Ureter (tissue), 1 donor: Measurements from ENCODE around the gene HEMGN. TPM values are rescaled to one million over a fixed set of nuclear protein-coding genes. Genes with fewer than 3 reads are reported as not detected.
A peak's percentile ranks its signal among the peaks of the same experiment; 100 is the strongest.
"Not testable (repeated sequence)": the region's sequence is repeated elsewhere in the genome, so short reads cannot be mapped to it uniquely, and the experiment has no call there.

ENCODE experiments used
- DNase-seq: peaks from one replicate; pipeline ENCODE4 v3.0.0-alpha.2; 2020; ENCODE audit warnings: low spot score
- total RNA-seq: library from RNA; stranded (reverse); gene quantifications from one replicate; pipeline ENCODE4 v1.2.4, GENCODE V29; 2023
- donor health status: DM: yes; HTN: yes; CAD: no.

HEMGN gene
- total RNA-seq, 1 donor from 2014 or later, result not detected

GRCh38 chr9:97963232-97963631 is 25.3 kb upstream of the HEMGN start:
- no peak for DNase-seq

- DNase-seq, result no peak
Observed at GRCh38 chr9:97962575-97962974, 24.6 kb upstream of the HEMGN start.

GRCh38 chr9:97962136-97962535 is 24.2 kb upstream of the HEMGN start:
- DNase-seq, result no peak

GRCh38 chr9:97961361-97961760 is 23.4 kb upstream of the HEMGN start:
- DNase-seq, result no peak

- DNase-seq, result not testable (repeated sequence)
Observed at GRCh38 chr9:97960678-97961328, 22.8 kb upstream of the HEMGN start.

GRCh38 chr9:97959585-97959984 is 21.6 kb upstream of the HEMGN start:
- DNase-seq, result no peak

GRCh38 chr9:97958812-97959511 is 21.0 kb upstream of the HEMGN start:
- no peak for DNase-seq

- DNase-seq, result no peak
Observed at GRCh38 chr9:97956331-97956730, 18.4 kb upstream of the HEMGN start.

GRCh38 chr9:97954550-97954989 is 16.6 kb upstream of the HEMGN start:
- peak; percentile 49 for DNase-seq

- not testable (repeated sequence) for DNase-seq
Observed at GRCh38 chr9:97950873-97951272, 12.9 kb upstream of the HEMGN start.

GRCh38 chr9:97947094-97947493 is 9.1 kb upstream of the HEMGN start:
- DNase-seq, result not testable (repeated sequence)

- not testable (repeated sequence) for DNase-seq
Observed at GRCh38 chr9:97945470-97945869, 7.5 kb upstream of the HEMGN start.

- DNase-seq, result no peak
Observed at GRCh38 chr9:97944612-97945011, 6.6 kb upstream of the HEMGN start.

- DNase-seq, result no peak
Observed at GRCh38 chr9:97943308-97943855, 5.4 kb upstream of the HEMGN start.

- no peak for DNase-seq
Observed at GRCh38 chr9:97941323-97941722, 3.4 kb upstream of the HEMGN start.

GRCh38 chr9:97940741-97941140 is 2.8 kb upstream of the HEMGN start:
- no peak for DNase-seq

GRCh38 chr9:97940233-97940632 is 2.3 kb upstream of the HEMGN start:
- no peak for DNase-seq

GRCh38 chr9:97936998-97937397 is 974 bp downstream of the HEMGN start:
- DNase-seq, result no peak

GRCh38 chr9:97935276-97935675 is 2.7 kb downstream of the HEMGN start:
- DNase-seq, result no peak

- DNase-seq, result no peak
Observed at GRCh38 chr9:97934321-97935115, 3.5 kb downstream of the HEMGN start.

GRCh38 chr9:97933297-97933998 is 4.5 kb downstream of the HEMGN start:
- no peak for DNase-seq

GRCh38 chr9:97930972-97931371 is 7.0 kb downstream of the HEMGN start:
- DNase-seq, result no peak
